A549 (cell line): Measurements from ENCODE around the gene WSCD2.

ENCODE experiments used
- CBX8 ChIP-seq: fragments of 200-600 bp; sonication (generic); IDR thresholded peaks from 2 replicates; pipeline ENCODE4 v1.6.1; 2016
- CTCF ChIP-seq: fragments of >200 bp; sonication (Bioruptor Twin); formaldehyde crosslinking; IDR thresholded peaks from 3 replicates; pipeline ENCODE4 v1.5.1; 2016
- EP300 ChIP-seq, 2 experiments: fragments of >200 bp; sonication (Bioruptor Twin); formaldehyde crosslinking; IDR thresholded peaks; 2 replicates in 1 of 2; 3 replicates in 1 of 2; pipeline ENCODE4 v1.6.1; 2016 to 2017

GRCh38 chr12:108191086-108191485, 62.0 kb downstream of the WSCD2 start:
- TF ChIP-seq EP300 (IDR thresholded peaks at IDR 0.05) (no peak), CTCF (no peak), CBX8 (no peak)
